Measurements from ENCODE around the gene CCDC28A.

- no peak for TF ChIP-seq CTCF (conservative IDR thresholded peaks at IDR 0.05; ENCODE audit: low read length)
- no peak for TF ChIP-seq EZH2phosphoT487 (IDR thresholded peaks at IDR 0.05; ENCODE audit: borderline replicate concordance, low read depth, low read length)
Measured at GRCh38 chr6:138795809-138796603, 22.4 kb downstream of the CCDC28A start, which contains the start of gene ECT2L.

Data from OCI-LY7 (cell line).